Measurements from ENCODE around the gene PMAIP1.

Gene PMAIP1

DNA sequence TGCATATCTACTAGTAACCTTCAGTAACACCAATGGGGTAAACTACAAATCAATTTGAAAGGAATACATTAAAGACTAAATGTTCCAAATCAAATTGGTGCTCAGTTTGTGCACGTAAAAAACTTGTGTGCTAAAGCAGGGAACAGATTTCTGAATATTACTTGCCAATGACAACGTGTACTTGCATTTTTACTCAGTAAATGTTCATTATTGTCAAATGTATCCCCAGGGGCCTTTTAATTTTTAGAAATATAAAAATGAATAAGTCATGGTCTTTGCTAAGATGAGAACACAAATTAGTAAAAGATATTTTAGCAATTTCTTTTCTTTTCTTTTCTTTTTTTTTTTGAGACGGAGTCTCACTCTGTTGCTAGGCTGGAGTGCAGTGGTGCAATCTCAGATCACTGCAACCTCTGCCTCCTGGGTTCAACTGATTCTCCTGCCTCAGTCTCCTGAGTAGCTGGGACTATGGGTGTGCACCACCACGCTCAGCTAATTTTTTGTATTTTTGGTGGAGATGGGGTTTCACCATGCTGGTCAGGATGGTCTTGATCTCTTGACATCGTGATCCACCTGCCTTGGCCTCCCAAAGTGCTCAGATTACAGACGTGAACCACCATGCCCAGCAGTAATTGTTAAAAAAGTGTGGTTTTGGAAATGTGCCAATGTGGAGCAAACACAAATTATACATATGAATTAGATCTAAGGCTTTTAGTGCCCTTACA is 52.6 kb downstream of the PMAIP1 start:
- DNase-seq (ENCODE audit: low read depth): no peak
- H3K4me3 ChIP-seq (ENCODE audit: control insufficient read depth, low read depth, low read length): no peak overlapping the region
- TF ChIP-seq, protein P1, sequence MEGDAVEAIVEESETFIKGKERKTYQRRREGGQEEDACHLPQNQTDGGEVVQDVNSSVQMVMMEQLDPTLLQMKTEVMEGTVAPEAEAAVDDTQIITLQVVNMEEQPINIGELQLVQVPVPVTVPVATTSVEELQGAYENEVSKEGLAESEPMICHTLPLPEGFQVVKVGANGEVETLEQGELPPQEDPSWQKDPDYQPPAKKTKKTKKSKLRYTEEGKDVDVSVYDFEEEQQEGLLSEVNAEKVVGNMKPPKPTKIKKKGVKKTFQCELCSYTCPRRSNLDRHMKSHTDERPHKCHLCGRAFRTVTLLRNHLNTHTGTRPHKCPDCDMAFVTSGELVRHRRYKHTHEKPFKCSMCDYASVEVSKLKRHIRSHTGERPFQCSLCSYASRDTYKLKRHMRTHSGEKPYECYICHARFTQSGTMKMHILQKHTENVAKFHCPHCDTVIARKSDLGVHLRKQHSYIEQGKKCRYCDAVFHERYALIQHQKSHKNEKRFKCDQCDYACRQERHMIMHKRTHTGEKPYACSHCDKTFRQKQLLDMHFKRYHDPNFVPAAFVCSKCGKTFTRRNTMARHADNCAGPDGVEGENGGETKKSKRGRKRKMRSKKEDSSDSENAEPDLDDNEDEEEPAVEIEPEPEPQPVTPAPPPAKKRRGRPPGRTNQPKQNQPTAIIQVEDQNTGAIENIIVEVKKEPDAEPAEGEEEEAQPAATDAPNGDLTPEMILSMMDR (IDR thresholded peaks at IDR 0.05; ENCODE audit: control insufficient read depth, insufficient read depth, low read depth, low read length, missing control alignments): no peak

All from AG09309 (cell line).